ENCODE measurements around the gene OGFOD1.
"Not testable (repeated sequence)": the region's sequence is repeated elsewhere in the genome, so short reads cannot be mapped to it uniquely, and the experiment has no call there.

OGFOD1 gene

DNA sequence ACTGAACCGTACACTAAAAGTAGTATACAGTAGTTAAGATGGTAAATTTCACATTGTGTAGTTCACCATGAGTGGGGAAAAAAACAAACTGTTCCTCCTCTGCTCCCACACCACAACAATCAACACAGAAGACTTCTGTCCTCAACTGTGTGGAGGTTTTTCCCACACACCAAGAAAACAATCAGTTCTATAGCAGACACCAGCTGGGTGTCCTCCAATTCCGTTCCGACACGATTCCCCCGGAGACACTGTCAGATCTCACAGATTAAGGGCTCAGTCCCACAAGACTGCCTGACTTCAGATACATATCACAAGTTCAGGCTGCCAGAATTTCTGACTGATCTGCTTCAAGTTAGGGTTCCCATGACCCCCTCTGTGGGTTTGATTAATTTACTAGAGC lies 36.7 kb downstream of the OGFOD1 start:
- no peak for DNase-seq (ENCODE audit: low read depth)
- no peak overlapping the region for H3K4me3 ChIP-seq (ENCODE audit: low read length)
- no peak for TF ChIP-seq CTCF (IDR thresholded peaks at IDR 0.05; ENCODE audit: insufficient read depth, low read depth, low read length, missing control alignments)

- DNase-seq (ENCODE audit: low read depth); H3K4me3 ChIP-seq (ENCODE audit: low read length): not testable (repeated sequence)
Observed at GRCh38 chr16:56488868-56489267, 37.5 kb downstream of the OGFOD1 start.

- DNase-seq (ENCODE audit: low read depth), result no peak
- TF ChIP-seq CTCF (IDR thresholded peaks at IDR 0.05; ENCODE audit: insufficient read depth, low read depth, low read length, missing control alignments), result no peak
- no peak overlapping the region for H3K4me3 ChIP-seq (ENCODE audit: low read length)
Observed at GRCh38 chr16:56491657-56492261, 40.4 kb downstream of the OGFOD1 start.

- H3K4me3 ChIP-seq (ENCODE audit: low read length), result no peak overlapping the region
- TF ChIP-seq CTCF (IDR thresholded peaks at IDR 0.05; ENCODE audit: insufficient read depth, low read depth, low read length, missing control alignments), result no peak
- peak; percentile 35 for DNase-seq (ENCODE audit: low read depth)
Observed at GRCh38 chr16:56493126-56493525, 41.8 kb downstream of the OGFOD1 start.

DNA sequence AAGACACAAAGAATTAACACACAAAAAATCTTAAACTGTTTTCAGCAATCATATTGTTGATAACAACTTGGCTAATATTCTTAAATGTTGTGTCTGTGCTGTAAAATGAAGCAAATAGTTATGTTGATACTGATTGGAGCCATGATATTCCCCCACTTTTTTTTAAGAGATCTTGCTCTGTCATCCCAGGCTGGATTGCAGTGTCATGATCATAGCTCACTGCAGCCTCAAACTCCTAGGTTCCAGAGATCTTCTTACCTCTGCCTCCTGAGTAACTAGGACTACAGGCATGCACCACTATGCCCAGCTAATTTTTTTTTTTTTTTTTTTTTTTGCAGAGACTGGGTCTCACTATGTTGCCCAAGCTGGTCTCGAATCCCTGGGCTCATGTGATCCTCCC lies 42.5 kb downstream of the OGFOD1 start:
- no peak for DNase-seq (ENCODE audit: low read depth)
- TF ChIP-seq CTCF (IDR thresholded peaks at IDR 0.05; ENCODE audit: insufficient read depth, low read depth, low read length, missing control alignments), result no peak
- H3K4me3 ChIP-seq (ENCODE audit: low read length), result no peak overlapping the region

DNA sequence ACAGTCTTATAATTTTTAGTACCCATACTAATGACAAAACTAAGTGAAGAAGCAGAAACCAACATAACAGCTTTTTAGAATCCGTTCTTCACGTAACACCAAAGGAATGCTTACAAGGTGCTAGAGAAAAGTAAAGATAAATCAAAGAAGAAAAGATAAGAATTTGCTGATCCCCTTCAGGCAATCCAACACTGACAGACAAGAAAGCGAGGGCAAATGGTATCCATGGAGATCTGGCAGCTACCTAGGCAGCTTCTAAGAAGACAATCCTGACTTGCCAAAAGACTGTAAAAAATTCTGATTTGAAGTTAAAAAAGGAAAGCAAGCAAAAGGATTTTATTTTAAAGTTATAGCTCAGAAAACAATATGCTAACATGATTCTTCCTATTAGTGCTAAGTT lies 53.8 kb downstream of the OGFOD1 start:
- TF ChIP-seq CTCF (IDR thresholded peaks at IDR 0.05; ENCODE audit: insufficient read depth, low read depth, low read length, missing control alignments), result no peak
- no peak for DNase-seq (ENCODE audit: low read depth)

GRCh38 chr16:56506941-56507340 lies 55.6 kb downstream of the OGFOD1 start:
- no peak overlapping the region for H3K4me3 ChIP-seq (ENCODE audit: low read length)
- DNase-seq (ENCODE audit: low read depth), result peak; percentile 53

More for the DNA sequence above, 53.8 kb downstream of the OGFOD1 start:
- no peak overlapping the region for H3K4me3 ChIP-seq (ENCODE audit: low read length)

More at GRCh38 chr16:56506941-56507340, 55.6 kb downstream of the OGFOD1 start:
- no peak for TF ChIP-seq CTCF (IDR thresholded peaks at IDR 0.05; ENCODE audit: insufficient read depth, low read depth, low read length, missing control alignments)

All from epithelial cell of esophagus (primary cell).